IPS DF 19.7 (cell line): Measurements from ENCODE around the gene GALNT5.

Experiments
- DNase-seq: peaks from one replicate; pipeline ENCODE4 v3.0.0-alpha.2; 2013; ENCODE audit warnings: low read depth, low spot score

GALNT5 gene

GRCh38 chr2:157287160-157287559, 29.7 kb downstream of the GALNT5 start:
- DNase-seq, result no peak

DNA sequence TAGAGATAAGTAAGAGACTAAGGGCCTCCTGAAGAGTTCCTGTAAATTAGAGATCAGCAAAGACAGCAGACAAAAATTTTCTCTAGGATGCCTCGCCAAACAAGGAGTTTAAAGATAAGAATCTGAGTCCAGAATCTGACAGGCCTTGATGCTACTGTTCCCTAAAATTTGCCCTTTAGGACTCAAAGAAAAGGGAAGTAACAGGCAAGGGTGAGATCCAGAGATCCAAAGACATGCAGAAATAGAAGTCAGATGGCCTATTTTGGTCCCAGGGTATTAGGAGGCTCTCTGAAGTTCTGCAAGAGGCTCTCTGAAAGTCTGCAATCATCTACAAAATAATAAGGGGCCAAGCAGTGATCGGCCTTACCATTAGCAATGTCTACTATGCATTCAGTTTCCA, 33.0 kb downstream of the GALNT5 start:
- no peak for DNase-seq

- no peak for DNase-seq
These were observed 33.5 kb downstream of the GALNT5 start for GRCh38 chr2:157291018-157291417.

DNA sequence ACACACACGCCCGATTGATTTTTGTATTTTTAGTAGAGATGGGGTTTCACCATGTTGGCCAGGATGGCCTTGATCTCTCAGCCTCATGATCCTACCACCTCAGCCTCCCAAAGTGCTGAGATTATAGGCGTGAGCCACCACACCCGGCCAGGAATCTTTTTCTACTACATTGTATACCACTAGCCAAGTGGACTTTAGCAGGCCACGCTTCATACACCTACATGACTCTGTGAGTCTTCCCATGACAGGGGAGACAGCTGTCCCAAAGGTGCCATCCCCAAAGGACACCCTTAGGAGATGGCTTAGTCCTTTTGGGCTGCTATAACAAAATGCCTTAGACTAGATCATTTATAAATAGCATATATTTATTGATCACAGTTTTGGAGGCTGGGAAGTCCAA, 35.3 kb downstream of the GALNT5 start:
- DNase-seq, result no peak

DNA sequence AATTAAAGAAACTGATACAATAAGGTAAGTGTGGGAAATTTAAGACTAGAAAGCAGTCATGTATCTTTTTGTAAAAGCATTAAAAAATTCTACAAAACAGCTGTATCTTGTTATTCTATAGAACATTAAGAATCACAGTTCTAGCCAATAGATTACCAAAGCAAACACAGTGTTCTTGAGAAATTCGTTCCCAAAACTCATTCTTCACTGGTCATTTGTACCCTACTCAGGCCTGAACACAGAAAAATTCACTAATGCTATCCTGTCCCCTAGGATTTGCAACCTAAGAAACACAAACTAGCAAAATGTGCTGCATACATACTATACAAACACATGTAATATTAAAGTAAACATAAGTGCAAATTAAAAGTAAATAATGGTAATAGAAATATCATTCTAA, 39.0 kb downstream of the GALNT5 start:
- DNase-seq, result no peak

DNA sequence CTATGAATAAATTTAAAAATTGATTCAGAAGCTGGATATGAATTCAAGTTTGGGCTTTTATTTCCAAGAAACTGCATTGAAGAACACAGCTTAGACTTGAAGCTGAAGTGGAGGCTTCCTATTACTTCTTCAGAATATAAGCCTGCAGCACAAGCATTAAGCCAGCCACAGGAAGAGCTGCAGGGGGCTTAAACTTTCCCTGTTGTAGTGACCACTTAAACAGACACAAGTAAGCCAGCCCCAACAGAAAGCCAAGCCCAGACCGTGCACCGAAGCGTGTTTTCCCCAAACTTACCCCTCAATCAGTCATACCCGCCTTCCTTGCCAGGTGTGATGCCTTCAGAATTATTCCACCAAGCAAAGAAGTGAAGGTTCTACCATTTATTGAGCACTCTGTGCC, 39.5 kb downstream of the GALNT5 start:
- no peak for DNase-seq

GRCh38 chr2:157301307-157301706, 43.8 kb downstream of the GALNT5 start:
- DNase-seq, result no peak

DNA sequence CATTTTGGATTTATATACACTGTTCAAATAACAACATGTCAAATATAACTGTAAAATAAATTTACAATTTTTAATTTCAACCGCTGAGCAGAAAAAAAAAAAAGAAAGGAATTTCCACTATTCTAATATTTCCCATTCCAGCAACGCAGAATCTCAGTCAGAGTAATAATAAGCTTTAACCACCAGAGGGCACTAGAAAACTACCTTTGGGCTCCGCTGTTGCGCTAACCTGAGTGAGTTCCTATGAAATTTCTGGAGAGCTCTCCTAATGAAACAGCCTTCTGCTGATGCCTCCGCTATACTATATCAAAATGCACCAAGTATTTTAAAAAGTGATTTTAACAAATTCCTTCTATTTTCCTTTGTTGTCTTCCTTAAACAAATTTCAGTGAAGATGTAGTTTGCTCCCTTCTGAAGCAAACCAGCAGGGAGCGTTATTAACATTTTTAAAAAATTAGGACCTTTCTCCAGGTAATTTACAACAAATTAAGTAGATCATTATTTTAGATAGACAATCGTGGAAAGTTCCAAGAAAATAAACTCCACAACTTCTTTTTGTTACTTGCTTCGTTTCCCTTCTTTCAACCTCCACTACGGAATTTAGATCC, 45.1 kb downstream of the GALNT5 start:
- no peak for DNase-seq

DNA sequence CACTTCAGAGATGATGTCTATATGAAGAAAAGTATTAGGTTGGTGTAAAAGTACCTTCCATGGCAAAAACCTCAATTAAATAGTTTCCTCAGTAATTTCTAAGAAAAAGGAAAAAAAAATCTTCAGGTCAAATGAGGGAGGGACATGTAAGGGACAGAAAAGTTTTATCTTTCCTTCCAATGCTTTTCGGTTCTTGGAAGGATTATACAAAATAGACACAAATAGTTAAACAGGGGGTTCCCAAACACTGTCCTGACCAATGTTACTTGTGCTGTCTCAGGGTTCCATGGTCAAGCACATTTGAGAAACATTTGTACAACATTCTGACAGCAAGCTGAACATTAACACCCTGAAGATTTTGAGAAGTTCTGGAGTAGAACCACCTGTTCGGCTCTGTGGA, 46.1 kb downstream of the GALNT5 start:
- no peak for DNase-seq

- no peak for DNase-seq
These were observed 47.6 kb downstream of the GALNT5 start for GRCh38 chr2:157304811-157305722.

DNA sequence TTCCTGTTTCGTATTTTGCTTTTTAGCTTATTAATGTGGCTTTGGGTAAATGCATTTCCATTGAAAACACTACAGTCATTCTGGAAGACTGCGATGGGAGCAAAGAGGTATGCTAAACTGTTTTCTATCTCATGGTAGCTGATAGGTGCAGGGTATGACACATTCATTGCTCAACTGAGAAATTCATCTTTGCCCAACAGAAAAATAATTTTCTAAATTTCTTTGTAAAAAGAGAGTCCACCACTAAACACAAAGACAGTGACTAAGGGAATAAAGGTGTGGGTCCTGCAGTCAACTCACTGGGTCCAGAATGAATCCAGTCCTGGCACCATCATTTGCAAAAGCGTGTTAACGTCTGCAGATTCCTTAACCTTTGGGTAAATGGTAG, 48.2 kb downstream of the GALNT5 start:
- DNase-seq, result no peak

DNA sequence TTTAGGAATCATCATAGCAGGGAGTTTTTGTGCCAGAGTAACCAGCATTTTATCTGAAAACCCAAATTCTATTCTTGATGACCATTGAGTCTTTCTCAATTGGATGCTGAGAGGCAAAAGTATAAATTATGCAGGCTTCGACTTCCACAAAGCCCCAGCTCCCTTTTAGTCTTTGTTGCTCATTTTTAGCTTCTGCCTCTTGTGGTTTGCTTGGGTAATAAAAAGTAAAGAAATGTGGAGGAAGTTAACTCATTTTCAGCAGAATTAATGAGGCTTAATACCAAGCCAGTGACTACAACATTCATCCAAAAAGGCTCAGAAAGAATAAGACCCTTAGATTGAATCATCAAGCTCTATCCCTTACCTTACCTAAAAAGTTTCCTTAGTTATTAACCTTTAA, 49.5 kb downstream of the GALNT5 start:
- no peak for DNase-seq

GRCh38 chr2:157309878-157310277, 52.4 kb downstream of the GALNT5 start:
- DNase-seq, result no peak

DNA sequence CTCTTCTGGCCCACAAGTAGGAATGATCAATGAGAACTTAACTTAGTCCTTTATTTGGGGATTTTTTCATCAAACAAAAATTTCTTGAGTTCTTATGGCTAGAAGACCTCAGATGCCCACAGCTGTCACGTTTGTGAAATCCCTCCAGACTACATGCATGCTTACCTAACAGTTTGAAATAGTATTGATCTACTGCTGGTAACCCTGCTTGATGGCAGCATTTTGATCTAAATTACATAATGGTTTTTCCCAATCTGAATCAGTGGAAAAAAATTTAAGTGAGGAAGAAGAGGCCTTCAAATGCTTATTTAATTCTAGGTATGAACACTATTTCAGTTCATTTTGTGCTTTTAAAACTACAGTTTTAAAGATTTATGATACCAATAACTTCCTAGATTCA, 54.2 kb downstream of the GALNT5 start:
- DNase-seq, result no peak

GRCh38 chr2:157312866-157313486, 55.5 kb downstream of the GALNT5 start:
- no peak for DNase-seq

GRCh38 chr2:157315901-157316300, 58.4 kb downstream of the GALNT5 start:
- peak; percentile 63 for DNase-seq

DNA sequence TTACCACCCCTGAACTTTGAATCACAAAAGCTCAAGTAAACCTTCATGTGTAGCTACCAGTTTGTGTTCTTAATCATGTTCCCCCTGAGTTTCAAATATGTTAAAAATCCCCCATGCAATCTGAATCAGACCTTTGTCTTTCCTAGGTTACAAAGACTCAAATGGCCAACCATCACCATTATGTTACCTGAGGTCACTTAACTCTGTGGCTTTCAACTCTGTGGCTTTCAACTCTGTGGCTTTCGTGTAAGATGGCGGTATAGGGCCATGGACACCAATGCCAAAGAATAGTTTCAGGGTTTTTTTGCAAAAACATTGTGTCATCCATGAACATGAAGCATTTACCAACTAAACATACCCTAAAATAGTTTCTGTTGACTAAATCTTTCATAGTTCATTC, 61.4 kb downstream of the GALNT5 start:
- DNase-seq, result no peak

GRCh38 chr2:157319795-157320194, 62.3 kb downstream of the GALNT5 start:
- DNase-seq, result no peak

GRCh38 chr2:157320409-157320808, 62.9 kb downstream of the GALNT5 start:
- DNase-seq, result no peak

GRCh38 chr2:157321466-157321865, 64.0 kb downstream of the GALNT5 start:
- DNase-seq, result no peak

DNA sequence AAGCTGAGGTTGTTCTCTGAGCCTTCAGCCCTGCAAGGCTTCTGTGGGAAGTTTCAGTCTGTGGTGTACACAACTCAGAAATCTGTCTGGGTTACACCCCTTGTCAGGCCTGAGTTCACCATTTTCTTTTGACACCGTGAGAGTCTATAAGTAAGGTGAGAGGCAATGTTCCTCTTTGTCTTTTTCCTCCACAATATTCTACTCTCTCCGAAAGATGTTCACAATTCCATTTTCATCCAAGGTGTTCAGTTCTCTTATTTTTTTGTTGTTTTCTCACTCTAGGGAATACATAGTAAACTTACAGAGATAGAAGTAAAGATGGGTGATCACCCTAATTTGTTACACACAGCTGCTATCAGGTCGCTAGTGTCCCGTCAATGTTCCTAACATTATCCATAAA, 64.9 kb downstream of the GALNT5 start:
- no peak for DNase-seq

GRCh38 chr2:157324331-157324843, 66.9 kb downstream of the GALNT5 start:
- no peak for DNase-seq

- peak; percentile 40 for DNase-seq
These were observed 68.3 kb downstream of the GALNT5 start, which contains the start of gene ERMN for GRCh38 chr2:157325786-157326185. ERMN (minus strand) TSS chr2:157325824; CDS start chr2:157325642, 182 bp downstream.
